GM21737 (cell line): ENCODE results near the gene INPP4B.
"Not testable (repeated sequence)": the region's sequence is repeated elsewhere in the genome, so short reads cannot be mapped to it uniquely, and the experiment has no call there.

Source experiments
- ATAC-seq: cut with Tn5 transposase; IDR thresholded peaks from one replicate; pipeline ENCODE4 v1.9.1; 2021; ENCODE audit warnings: mild to moderate bottlenecking, moderate library complexity; ENCODE audit not compliant: unreplicated experiment

Gene INPP4B

DNA sequence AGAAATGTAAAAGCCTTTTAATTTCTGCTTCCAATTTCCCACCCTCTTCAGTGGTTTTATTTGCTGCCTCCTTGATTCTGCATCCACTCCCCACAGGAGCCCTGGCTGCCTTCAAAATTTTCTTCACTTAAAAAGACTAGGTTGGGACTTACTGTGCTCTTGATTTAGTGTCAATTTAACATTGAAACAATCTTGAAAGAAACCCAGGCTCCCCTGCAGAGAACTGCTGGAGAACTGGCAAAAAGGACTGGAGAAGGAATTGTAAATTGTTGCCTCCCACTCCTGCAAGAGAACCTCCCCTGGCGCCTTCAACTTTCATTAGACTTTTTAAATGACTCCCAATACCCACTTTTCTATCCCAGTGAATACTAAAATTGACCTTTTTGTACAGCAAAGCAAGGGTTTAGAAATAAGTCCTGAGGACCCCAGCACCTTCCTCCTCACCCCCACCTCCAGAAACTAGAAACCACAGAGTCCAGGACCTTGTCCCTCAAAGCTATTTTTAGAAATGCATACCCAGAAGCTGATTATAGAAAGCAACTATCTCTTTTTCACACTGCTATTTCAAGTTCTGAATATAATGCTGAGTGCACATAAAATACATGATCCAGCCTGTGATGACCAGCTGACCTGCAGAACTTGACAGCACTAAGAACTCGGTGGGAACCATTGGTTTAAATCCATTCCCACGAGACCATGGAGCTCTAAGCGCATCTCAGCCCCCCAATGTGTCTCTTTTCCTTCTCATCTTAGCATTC, 155.5 kb downstream of the INPP4B start:
- no peak for ATAC-seq

DNA sequence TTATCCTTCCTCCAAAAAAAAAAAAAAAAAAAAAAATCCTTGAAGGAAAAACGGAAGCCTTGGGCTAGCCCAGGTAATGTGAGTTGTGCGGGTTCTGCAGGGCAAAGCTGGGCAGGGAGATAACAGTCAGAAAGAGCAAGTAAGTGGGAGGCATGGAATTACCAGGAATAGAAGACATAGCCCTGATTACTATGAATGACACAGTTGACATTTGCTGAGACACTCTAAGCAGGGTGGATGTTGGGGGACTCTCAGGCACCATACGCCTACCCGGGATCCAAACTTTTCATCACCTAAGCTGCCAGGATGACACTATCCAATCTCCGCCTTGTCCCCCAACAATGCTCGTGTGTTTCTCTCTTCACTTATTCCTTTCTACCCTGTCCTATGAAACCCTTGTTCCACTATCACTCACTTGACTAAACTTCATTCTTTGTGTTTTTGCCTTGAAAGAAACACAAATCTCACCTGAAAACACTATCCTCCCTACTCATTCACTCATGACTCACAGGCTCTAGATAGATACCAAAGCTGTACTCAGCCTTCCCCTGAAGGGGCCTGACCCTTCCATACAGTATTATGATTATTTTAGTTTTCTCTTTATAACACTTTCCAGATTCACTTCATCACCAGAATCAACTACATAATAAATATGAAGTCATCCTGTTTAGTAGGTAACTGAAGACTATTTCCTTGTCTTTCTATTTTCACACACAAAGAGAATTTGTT, 158.4 kb downstream of the INPP4B start:
- ATAC-seq: no peak

DNA sequence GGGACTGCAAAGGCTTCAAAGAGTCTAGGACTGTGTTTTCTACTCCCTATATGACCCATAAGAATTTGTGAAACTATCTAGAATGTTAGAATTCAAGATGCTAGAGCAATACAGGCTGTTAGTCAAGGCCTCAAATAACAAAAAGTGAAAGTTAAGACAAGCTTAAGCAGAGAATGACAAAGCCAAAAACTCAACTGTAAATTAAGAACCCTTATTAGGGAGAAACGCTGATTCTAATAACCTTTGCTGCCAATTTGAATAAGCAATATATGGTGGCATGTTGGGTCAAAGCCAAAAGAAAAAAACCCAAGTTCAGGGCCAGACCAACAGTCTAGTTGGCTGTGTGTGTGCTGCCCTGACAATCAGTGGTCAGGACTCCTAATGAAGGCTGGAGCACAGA, 160.0 kb downstream of the INPP4B start:
- ATAC-seq: no peak

DNA sequence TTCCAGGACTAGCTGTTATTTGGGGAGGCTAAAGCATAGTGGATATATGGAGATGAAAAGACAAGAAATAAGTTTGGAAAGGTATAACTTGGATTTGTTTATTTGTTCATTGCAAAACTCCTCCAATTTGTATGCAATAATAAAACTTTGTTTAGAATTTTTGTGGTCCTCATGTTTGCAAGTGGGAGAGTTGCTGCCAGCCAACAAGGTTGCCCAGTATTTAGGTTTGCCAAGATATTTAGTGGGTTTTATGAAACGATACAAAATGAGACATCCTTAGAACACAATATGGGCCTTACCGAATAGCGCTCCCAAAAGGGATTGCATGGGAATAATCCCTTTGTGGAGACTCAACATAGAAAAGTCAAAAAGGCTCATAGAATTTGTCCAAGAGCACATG, 162.1 kb downstream of the INPP4B start:
- ATAC-seq: no peak

DNA sequence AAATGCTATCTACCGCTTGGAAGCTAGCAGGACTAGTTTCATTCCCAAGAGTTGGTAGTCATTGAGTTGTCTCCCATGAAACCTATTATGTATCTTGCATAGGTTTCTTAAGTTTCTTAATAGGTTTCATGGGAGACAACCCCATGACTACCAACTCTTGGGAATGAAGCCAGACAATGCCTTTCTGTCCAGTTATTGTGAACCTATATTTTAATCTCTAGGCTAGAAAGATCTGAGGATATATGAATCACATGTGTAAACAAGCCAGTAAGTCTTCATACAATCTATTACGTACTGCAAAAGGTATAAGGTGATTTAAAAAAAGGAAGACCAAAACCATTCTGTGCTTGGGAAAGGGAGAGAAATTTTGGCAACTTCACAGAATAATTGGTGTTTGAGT, 162.6 kb downstream of the INPP4B start:
- ATAC-seq: no peak

DNA sequence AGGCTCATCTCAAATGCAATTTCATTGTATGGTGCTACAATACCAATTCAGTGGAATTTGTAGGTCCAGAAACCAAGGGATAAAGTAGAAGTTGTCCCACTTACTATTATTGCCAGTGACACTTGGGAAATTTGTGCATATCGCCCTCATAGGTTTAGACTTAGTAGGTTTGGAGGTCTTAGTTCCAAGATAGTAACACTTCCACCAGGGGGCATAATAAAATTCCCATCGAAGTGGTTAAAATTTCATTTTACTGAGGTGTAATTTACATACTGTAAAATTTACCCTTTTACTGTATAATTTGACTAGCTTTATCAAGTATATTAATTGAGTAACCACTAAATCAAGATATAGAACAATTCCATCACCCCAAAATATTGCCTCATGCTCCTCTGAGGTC, 174.6 kb downstream of the INPP4B start:
- no peak for ATAC-seq

DNA sequence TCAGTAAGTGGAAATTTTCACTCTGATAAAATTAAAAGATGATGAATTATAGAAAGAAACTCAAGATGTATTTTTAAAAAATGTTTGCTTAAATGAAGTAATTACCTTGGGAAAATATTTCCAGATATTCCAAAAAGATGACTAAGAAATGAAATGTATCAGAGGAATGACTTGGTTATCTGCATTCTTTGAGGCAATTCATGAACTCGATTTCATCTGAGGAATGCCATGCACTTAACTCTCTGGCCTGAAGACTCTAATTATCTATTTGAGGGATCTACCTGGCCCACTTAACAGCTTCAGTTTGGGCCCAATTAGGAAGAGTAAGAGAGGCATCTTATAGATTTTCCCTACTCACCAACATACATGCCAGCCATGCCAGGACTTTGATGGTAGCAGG, 182.3 kb downstream of the INPP4B start:
- no peak for ATAC-seq

DNA sequence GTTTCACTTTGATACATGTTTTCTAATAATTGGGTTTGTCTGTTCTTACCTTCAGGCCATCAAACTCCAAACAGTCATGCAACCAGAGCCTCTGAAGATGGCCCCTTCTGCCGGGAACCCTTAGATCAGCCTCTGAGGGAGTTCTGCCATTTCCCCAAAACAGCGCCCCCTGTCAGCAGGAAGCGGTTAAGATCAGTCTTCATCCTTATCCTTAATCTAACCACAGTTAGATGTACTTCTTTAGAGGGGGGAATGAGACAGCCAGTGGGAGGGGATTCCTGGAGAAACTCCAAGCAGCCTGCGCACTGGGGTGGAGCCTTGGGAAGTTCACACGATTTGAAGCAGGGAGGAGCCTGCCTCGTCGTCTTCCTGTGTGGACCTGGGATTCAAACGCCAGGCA, 185.4 kb downstream of the INPP4B start:
- ATAC-seq: no peak

DNA sequence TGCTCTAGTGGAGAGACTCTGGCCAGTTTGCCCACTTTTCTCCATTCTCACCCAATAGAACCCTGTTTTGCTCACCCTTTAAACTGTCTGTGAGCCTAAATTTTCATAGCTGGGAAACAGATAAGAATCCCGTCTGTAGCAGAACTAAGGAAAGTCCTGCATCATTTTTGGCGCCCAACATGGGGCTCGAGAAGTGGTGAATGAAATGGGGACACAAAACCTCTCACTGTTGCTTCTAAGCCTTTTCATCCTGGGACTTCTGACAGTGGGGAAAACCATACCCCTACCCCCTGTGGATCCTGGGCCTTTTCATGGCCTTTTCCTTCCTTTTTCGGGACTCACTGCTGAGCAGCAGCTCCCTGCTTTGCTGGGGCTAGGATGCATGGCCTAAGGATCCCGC, 189.9 kb downstream of the INPP4B start:
- no peak for ATAC-seq

DNA sequence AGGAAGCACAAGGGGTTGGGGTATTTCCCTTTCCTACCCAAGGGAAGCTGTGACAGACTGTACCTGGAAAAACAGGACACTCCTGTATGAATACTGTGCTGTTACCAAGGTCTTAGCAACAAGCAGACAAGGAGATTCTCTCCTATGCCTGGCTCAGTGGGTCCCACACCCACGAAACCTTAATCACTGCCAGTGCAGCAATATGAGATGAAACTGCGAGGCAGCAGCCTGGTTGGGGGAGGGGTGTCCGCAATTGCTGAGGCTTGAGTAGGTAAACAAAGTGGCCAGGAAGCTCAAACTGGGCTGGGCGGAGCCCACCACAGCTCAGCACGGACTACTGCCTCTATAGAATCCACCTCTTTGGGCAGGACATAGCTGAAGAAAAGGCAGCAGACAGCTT, 197.7 kb downstream of the INPP4B start:
- ATAC-seq: no peak

DNA sequence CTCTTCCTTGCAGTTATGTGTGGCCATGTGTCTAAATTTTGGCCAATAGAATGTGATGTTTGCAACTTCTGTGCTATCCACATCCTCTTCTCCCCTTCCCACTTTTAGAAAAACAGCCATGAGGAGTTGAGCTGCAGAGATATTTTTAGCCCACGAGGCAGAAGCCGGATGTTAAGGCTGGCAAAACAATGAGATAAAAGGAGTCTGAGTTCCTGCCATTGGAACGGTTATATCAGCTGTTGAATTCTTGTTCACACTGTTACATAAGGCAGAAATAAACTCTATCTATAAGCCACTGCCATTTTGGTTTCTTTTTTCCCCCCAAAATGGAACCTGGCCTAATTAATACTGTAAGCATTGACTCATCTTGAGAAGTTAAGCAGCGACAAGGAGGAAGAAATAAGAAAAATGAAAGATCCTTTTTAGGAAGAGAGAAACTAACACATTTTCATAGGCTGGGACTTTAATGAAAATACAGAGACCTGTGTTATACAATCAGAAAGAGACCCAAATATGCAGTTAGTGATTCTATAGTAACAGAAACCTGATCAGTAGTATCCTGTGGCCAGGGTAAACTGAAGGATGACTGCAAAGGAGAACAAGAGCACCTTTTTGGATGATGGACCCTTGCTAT, 200.5 kb downstream of the INPP4B start:
- ATAC-seq: no peak

DNA sequence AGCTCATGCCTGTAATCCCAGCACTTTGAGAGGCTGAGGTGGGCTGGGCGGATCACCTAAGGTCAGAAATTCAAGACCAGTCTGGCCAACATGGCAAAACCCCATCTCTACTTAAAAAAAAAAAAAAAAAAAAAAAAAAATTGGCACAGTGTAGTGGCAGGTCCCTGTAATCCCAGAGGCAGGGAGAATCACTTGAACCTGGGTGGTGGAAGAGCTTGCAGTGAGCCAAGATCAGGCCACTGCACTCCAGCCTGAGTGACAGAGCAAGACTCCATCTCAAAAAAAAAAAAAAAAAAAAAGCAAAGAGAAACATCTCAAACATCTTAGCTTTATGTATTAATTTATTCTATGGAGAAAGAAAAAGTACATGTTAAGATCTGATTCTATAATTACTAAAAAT, 201.5 kb downstream of the INPP4B start:
- ATAC-seq: not testable (repeated sequence)

DNA sequence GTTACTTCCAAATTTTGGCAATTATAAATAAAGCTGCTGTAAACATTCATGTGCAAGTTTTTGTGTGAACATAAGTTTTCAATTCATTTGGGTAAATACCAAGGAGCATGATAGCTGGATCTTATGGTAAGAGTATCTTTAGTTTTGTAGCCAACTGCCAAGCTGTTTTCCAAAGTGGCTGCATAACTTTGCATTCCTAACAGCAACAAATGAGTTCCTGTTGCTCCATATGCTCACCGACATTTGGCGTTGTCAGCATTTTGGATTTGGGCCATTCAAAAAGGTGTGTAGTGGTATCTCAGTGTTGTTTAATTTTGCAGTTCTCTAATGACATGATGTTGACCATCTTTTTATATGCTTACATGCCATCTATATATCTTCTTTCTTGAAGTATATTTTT, 208.5 kb downstream of the INPP4B start:
- ATAC-seq: no peak

DNA sequence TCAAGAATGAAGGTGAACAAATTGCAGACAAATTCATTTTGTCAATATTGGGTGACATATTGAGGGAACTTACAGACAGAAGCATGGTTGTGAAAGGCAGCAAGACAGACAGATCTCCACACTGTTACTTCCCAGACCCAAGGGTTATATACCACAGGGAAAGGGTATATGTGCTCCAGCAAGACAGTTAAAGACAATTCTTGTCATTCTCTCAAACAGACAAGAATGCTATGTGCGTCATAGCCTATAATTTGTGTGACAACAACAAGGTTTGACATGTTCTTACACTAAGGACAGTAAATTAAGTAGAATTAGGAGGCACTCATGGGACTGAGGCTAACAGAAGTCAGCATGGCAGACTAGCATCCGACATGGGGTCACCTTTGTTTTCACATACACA, 214.3 kb downstream of the INPP4B start:
- no peak for ATAC-seq

DNA sequence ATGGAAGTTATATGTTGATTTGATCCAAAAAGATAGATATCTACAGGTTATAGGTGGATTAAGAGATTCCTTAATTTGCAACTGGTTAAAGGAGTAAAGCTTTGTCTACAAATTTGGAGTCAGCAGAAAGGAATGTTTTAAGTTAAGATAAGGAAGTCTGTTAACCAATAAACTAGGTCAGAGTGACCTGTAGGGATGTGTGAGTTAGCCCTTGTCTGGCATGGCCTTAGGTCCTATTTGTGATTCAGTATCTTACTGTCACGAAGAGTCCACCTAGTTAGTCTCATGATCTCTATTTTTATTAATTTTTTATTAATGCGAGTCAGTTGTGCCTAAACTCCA, 230.8 kb downstream of the INPP4B start:
- no peak for ATAC-seq

DNA sequence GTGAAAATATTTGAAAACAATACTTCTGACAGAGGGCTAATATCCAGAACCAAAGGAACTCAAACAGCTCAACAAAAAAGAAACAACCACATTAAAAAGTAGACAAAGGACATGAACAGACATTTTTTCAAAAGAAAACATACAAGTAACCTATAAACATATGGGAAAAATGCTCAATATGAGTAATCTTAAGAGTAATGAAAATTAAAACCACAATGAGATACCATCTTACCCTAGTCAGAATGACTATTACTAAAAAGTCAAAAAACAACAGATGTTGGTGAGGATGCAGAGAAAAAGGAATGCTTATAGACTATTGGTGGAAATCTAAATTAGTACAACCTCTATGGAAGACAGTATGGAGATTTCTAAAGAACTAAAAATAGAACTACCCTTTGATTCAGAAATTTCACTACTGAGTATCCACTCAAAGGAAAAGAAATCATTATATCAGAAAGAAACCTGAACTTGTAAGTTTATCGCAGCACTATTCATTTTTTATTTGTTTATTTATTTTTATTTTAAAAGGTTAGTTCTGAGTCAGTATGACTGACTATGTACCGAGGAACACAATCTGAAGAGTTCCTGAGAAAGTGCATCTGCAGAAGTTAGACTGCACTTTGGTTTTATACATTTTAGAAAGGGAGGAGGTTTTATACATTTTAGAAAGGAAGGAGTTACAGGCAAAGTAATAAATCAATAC, 231.3 kb downstream of the INPP4B start:
- ATAC-seq: no peak

DNA sequence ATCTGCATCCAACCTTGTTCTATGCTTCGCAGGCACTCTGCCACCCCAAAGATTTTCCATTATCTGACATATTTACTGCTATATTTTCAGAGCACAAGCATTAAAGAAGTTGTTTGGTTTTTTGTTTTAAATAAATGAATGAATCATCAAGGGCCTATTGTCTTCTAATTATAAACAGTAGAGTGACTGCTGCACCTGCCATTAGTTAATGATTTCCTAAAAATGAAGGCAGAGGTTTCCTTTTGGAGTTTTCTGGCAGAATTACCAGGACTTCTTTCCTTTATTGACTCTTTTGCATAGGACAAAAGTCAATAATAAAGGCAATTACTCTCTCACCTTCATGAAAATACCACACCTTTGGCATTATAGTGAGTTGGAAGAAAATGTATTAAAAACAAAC, 238.1 kb downstream of the INPP4B start:
- ATAC-seq: no peak

DNA sequence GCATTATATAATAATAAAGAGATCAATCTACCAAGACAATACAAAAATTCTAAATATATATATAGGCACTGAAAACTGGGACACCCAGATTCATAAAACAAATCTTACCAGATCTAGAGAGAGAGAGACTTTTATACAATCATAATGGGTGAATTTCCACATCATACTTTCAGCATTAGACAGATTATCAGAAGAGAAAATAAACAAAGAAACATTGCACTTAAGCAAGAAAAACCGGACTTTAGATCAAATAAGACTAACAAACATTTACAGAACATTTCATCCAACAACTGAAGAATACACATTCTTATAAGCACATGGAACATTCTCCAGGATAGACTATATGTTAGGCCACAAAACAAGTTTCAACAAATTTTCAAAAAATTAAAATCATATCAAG, 245.1 kb downstream of the INPP4B start:
- no peak for ATAC-seq

DNA sequence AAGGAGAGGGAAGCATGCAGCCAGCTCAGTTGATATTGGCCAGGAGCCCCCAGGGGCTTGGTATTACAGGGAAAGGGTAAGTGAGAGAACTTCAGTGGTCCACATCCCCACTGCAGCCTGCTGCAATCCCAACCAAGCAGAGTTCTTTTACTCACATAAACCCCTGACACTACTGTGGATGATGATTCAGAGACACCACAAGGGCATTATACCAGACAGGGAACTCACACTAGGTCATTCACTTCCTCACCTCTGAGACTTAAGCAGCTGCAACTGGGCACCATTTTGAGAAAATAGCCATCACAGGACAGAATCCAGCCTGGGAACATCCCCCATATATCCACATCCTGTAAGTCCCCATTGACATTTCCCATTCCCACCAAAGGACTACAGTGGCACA, 248.0 kb downstream of the INPP4B start:
- no peak for ATAC-seq

DNA sequence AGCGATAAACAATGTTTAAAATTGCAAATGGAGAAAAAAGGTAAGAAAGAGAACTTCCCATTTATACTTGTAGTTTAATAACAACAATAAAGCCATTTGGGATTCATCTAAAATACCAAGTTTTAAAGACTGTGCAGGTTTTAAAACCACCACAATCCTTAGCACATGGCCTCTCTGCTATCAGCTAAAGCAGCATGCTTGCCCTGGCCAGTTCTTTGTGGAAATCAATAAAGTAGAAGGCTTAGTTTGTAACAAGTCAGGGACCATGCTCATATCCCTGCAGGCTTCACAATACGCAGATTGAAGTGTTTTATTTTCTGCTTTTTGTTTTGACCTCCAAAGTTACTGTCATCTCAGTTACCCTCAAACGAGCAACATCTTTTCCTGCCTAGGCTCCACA, 249.5 kb downstream of the INPP4B start:
- no peak for ATAC-seq

DNA sequence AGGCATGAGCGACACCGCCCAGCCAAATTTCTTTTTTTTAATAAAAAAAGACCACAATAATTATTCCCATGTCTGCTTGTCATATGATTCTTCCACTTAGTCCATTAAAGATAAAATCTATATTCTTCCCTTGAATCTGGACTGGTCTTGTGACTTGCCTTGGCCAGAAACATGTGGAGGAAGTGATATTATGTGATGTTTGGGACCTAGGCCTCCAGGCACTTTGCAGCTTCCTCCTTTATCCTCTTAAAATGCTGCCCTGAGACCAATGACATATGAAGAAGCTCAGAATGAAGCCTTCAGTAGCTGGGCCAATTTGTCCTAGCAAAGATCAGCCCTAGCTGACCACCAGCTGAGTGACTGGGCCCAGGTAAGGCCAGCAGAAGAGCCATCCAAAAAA, 250.0 kb downstream of the INPP4B start:
- ATAC-seq: no peak
